ENCODE data around the gene TULP3. TPM values are rescaled to one million over a fixed set of nuclear protein-coding genes. Genes with fewer than 3 reads are reported as not detected.

Gene TULP3
- total RNA-seq, 4 donors from 2014 or later: 16.6 to 22.5 (median 20.6) TPM

GRCh38 chr12:2854669-2855453, 35.8 kb upstream of the TULP3 start:
- no peak for TF ChIP-seq CTCF (IDR thresholded peaks at IDR 0.05; ENCODE audit: low read depth)

- no peak for TF ChIP-seq CTCF (IDR thresholded peaks at IDR 0.05; ENCODE audit: low read depth)
Measured at GRCh38 chr12:2855546-2855945, 35.1 kb upstream of the TULP3 start.

- no peak for TF ChIP-seq CTCF (IDR thresholded peaks at IDR 0.05; ENCODE audit: low read depth)
Measured at GRCh38 chr12:2856051-2856450, 34.6 kb upstream of the TULP3 start.

GRCh38 chr12:2857021-2857431, 33.7 kb upstream of the TULP3 start, which contains the start of gene TEX52:
TSS of gene TEX52 (minus strand) at chr12:2857039. CDS start at chr12:2857026, 13 bp downstream.
- no peak for TF ChIP-seq CTCF (IDR thresholded peaks at IDR 0.05; ENCODE audit: low read depth)

GRCh38 chr12:2857576-2857975, 33.1 kb upstream of the TULP3 start:
- TF ChIP-seq CTCF (IDR thresholded peaks at IDR 0.05; ENCODE audit: low read depth): no peak

- TF ChIP-seq CTCF (IDR thresholded peaks at IDR 0.05; ENCODE audit: low read depth): no peak
Measured at GRCh38 chr12:2858334-2858733, 32.4 kb upstream of the TULP3 start.

- no peak for TF ChIP-seq CTCF (IDR thresholded peaks at IDR 0.05; ENCODE audit: low read depth)
Measured at GRCh38 chr12:2858944-2859421, 31.7 kb upstream of the TULP3 start.
